ENCODE results near the gene SMIM33. TPM values are rescaled to one million over a fixed set of nuclear protein-coding genes. Genes with fewer than 3 reads are reported as not detected.
A peak's percentile ranks its signal among the peaks of the same experiment; 100 is the strongest.

Gene SMIM33
- total RNA-seq, 2 experiments from 2014 or later = 0.08 TPM; not detected in 1

GRCh38 chr5:139426203-139426885, 44.5 kb upstream of the SMIM33 start:
- ChIA-PET CTCF (no interaction called here), POLR2A (no interaction called here)
- Mint-ChIP-seq H3K27me3 (no peaks in the 10 kb centered on the region), H3K4me1 (ENCODE audit: low read depth) (peaks cover 28% of the 10 kb centered on the region), H3K9me3 (no peaks in the 10 kb centered on the region), H3K4me3 (no peak overlapping the region), H3K27ac (no peak overlapping the region), H3K36me3 (ENCODE audit: low read depth) (peaks cover 51% of the 10 kb centered on the region)
- peaks cover 11% of the 10 kb centered on the region for H3K36me3 ChIP-seq (ENCODE audit: insufficient read depth, low read length)
- no peak for ATAC-seq (ENCODE audit: poor library complexity)
- DNase-seq = no peak
- no peaks in the 10 kb centered on the region for H3K9me3 ChIP-seq (ENCODE audit: control insufficient read depth in 1 of 2, insufficient read depth in 1 of 2, low read length in 2 of 2)
- no peak for TF ChIP-seq CTCF (IDR thresholded peaks at IDR 0.05)
- no peak overlapping the region for H3K27ac ChIP-seq (ENCODE audit: low read depth in 1 of 2, low read length in 2 of 2)
- H3K27me3 ChIP-seq (ENCODE audit: control insufficient read depth in 1 of 2, insufficient read depth in 2 of 2, low read length in 2 of 2) = no peaks in the 10 kb centered on the region
- no peak overlapping the region for H3K4me3 ChIP-seq (ENCODE audit: low read length)
- intact Hi-C loops (cut with DNase I, micrococcal nuclease) = loop anchor here in 1 of 2 experiments (10.0 kb wide), 1 partner anchor 188 kb away; no protein-coding TSS in a partner anchor
- H3K4me1 ChIP-seq (ENCODE audit: insufficient read depth, low read length) = peaks cover 6% of the 10 kb centered on the region

GRCh38 chr5:139430015-139430414, 40.8 kb upstream of the SMIM33 start:
- Histone ChIP-seq H3K4me3 (ENCODE audit: low read length) (no peak overlapping the region), H3K36me3 (ENCODE audit: insufficient read depth, low read length) (peaks cover 3% of the 10 kb centered on the region), H3K4me1 (ENCODE audit: insufficient read depth, low read length) (peaks cover 4% of the 10 kb centered on the region), H3K27ac (ENCODE audit: low read depth in 1 of 2, low read length in 2 of 2) (peak overlapping the region in 1 of 2 donors; percentile 41), H3K27me3 (ENCODE audit: control insufficient read depth in 1 of 2, insufficient read depth in 2 of 2, low read length in 2 of 2) (no peaks in the 10 kb centered on the region), H3K9me3 (ENCODE audit: control insufficient read depth in 1 of 2, insufficient read depth in 1 of 2, low read length in 2 of 2) (no peaks in the 10 kb centered on the region)
- Mint-ChIP-seq H3K27me3 (no peaks in the 10 kb centered on the region), H3K4me3 (no peak overlapping the region), H3K4me1 (ENCODE audit: low read depth) (peaks cover 16% of the 10 kb centered on the region), H3K27ac (peak overlapping the region; percentile 70), H3K36me3 (ENCODE audit: low read depth) (peaks cover 42% of the 10 kb centered on the region), H3K9me3 (no peaks in the 10 kb centered on the region)
- TF ChIP-seq CTCF (IDR thresholded peaks at IDR 0.05) = no peak
- no peak for DNase-seq
- ChIA-PET POLR2A (interaction anchor here (0.6 to 2.0 kb wide), 8 partner anchors 9 to 225 kb away, joined by 3 to 14 read pairs (median 3); partner anchors contain the start of genes DNAJC18 and STING1), CTCF (no interaction called here)
- intact Hi-C loops (cut with DNase I, micrococcal nuclease) = loop anchor here in 1 of 2 experiments (1.0 kb wide), 1 partner anchor 45 kb away; no protein-coding TSS in a partner anchor
- peak; percentile 87 for ATAC-seq (ENCODE audit: poor library complexity)

- Histone ChIP-seq H3K9me3 (ENCODE audit: control insufficient read depth in 1 of 2, insufficient read depth in 1 of 2, low read length in 2 of 2) (no peaks in the 10 kb centered on the region), H3K4me3 (ENCODE audit: low read length) (no peak overlapping the region), H3K4me1 (ENCODE audit: insufficient read depth, low read length) (peaks cover 4% of the 10 kb centered on the region), H3K27ac (ENCODE audit: low read depth in 1 of 2, low read length in 2 of 2) (no peak overlapping the region), H3K27me3 (ENCODE audit: control insufficient read depth in 1 of 2, insufficient read depth in 2 of 2, low read length in 2 of 2) (no peaks in the 10 kb centered on the region), H3K36me3 (ENCODE audit: insufficient read depth, low read length) (no peaks in the 10 kb centered on the region)
- ChIA-PET POLR2A (no interaction called here), CTCF (no interaction called here)
- no peak for ATAC-seq (ENCODE audit: poor library complexity)
- no peak for TF ChIP-seq CTCF (IDR thresholded peaks at IDR 0.05)
- DNase-seq = no peak
- intact Hi-C loops (cut with DNase I, micrococcal nuclease) = no loop called here
- Mint-ChIP-seq H3K4me3 (no peak overlapping the region), H3K36me3 (ENCODE audit: low read depth) (peaks cover 33% of the 10 kb centered on the region), H3K4me1 (ENCODE audit: low read depth) (peaks cover 16% of the 10 kb centered on the region), H3K9me3 (no peaks in the 10 kb centered on the region), H3K27ac (no peak overlapping the region), H3K27me3 (no peaks in the 10 kb centered on the region)
Measured at GRCh38 chr5:139431706-139432105, 39.1 kb upstream of the SMIM33 start.
